K562 (cell line): ENCODE results near the gene MYG1. TPM values are rescaled to one million over a fixed set of nuclear protein-coding genes. Genes with fewer than 3 reads are reported as not detected.
A peak's percentile ranks its signal among the peaks of the same experiment; 100 is the strongest.

Experiments used
- ASH1L ChIP-seq: fragments of 450-650 bp; IDR thresholded peaks from 2 replicates; pipeline ENCODE4 v1.6.1; 2018; ENCODE audit warnings: borderline replicate concordance, mild to moderate bottlenecking, low read depth; ENCODE audit not compliant: partially characterized antibody
- CC2D1A ChIP-seq: fragments of 450-650 bp; IDR thresholded peaks from 2 replicates; pipeline ENCODE4 v1.6.1; 2017; ENCODE audit warnings: mild to moderate bottlenecking
- CSDE1 ChIP-seq, 2 experiments: fragments of 450-650 bp; IDR thresholded peaks; 2 replicates each; pipeline ENCODE4 v1.6.1; 2016; ENCODE audit warnings: mild to moderate bottlenecking in 1 of 2
- CXXC5 ChIP-seq: fragments of 250-450 bp; sonication (Bioruptor Pico); IDR thresholded peaks from 2 replicates; pipeline ENCODE4 v1.8.0; 2022; ENCODE audit warnings: inconsistent platforms, mild to moderate bottlenecking, moderate library complexity
- E2F6 ChIP-seq, 2 experiments: IDR thresholded peaks; 2 replicates each; pipeline ENCODE4 v1.6.1; 2011; ENCODE audit warnings: borderline replicate concordance in 1 of 2, control low read depth in 1 of 2, low read depth in 1 of 2, low read length in 1 of 2, mild to moderate bottlenecking in 1 of 2, mixed read lengths in 1 of 2, moderate library complexity in 1 of 2; ENCODE audit not compliant: insufficient read depth in 1 of 2, insufficient read length in 1 of 2, poor library complexity in 1 of 2, severe bottlenecking in 1 of 2; ENCODE audit errors: extremely low read depth in 1 of 2
- HMG20B ChIP-seq: fragments of 250-450 bp; sonication (Bioruptor Pico); IDR thresholded peaks from 2 replicates; pipeline ENCODE4 v1.5.0; 2021; ENCODE audit warnings: mild to moderate bottlenecking
- HNRNPLL ChIP-seq: fragments of 200-400 bp; formaldehyde crosslinking; IDR thresholded peaks from 2 replicates; pipeline ENCODE4 v1.6.1; 2017; ENCODE audit warnings: low read length, low read depth, mild to moderate bottlenecking; ENCODE audit not compliant: poor library complexity, severe bottlenecking
- MBD1 ChIP-seq: fragments of 250-450 bp; sonication (Bioruptor Pico); IDR thresholded peaks from 2 replicates; pipeline ENCODE4 v1.8.0; 2022; ENCODE audit warnings: inconsistent platforms
- MTA2 ChIP-seq: fragments of 450-650 bp; IDR thresholded peaks from 2 replicates; pipeline ENCODE4 v1.6.1; 2016; ENCODE audit warnings: low read depth
- POLR2H ChIP-seq: IDR thresholded peaks from 2 replicates; pipeline ENCODE4 v1.6.1; 2016; ENCODE audit warnings: missing genetic modification characterization, low read depth, mild to moderate bottlenecking, control low read depth, missing compliant biosample characterization, moderate library complexity
- PTRF ChIP-seq: fragments of 450-650 bp; IDR thresholded peaks from 2 replicates; pipeline ENCODE4 v1.6.1; 2016; ENCODE audit warnings: mild to moderate bottlenecking, missing genetic modification characterization, missing compliant biosample characterization
- RBM15 ChIP-seq: fragments of 200-400 bp; formaldehyde crosslinking; IDR thresholded peaks from 2 replicates; pipeline ENCODE4 v1.6.1; 2018; ENCODE audit warnings: mild to moderate bottlenecking, low read length, moderate library complexity; ENCODE audit not compliant: insufficient read depth
- SAFB ChIP-seq: fragments of 200-400 bp; formaldehyde crosslinking; IDR thresholded peaks from 2 replicates; pipeline ENCODE4 v1.6.1; 2017; ENCODE audit warnings: low read depth, low read length, borderline replicate concordance
- SMC3 ChIP-seq: conservative IDR thresholded peaks from 2 replicates; pipeline ENCODE4 v1.6.1; 2011; ENCODE audit warnings: low read depth, low read length, improper control_type of control experiment; ENCODE audit not compliant: insufficient read depth
- SRSF1 ChIP-seq: fragments of 200-400 bp; formaldehyde crosslinking; IDR thresholded peaks from 2 replicates; pipeline ENCODE4 v1.6.1; 2017; ENCODE audit warnings: mild to moderate bottlenecking, low read depth, low read length, moderate library complexity
- SRSF3 ChIP-seq: fragments of 200-400 bp; formaldehyde crosslinking; IDR thresholded peaks from 2 replicates; pipeline ENCODE4 v1.6.1; 2016; ENCODE audit warnings: mild to moderate bottlenecking, low read length, moderate library complexity; ENCODE audit not compliant: insufficient read depth
- TFAM ChIP-seq: fragments of 250-450 bp; sonication (Bioruptor Pico); conservative IDR thresholded peaks from 2 replicates; pipeline ENCODE4 v1.5.0; 2021; ENCODE audit warnings: mild to moderate bottlenecking, moderate library complexity
- U2AF1 ChIP-seq: fragments of 200-400 bp; formaldehyde crosslinking; optimal IDR thresholded peaks from 2 replicates; pipeline ENCODE3; 2017; ENCODE audit warnings: mild to moderate bottlenecking, low read depth, low read length, moderate library complexity
- ZBTB43 ChIP-seq: sonication (generic); formaldehyde crosslinking; IDR thresholded peaks from 2 replicates; pipeline ENCODE4 v1.8.0; 2023; ENCODE audit warnings: mild to moderate bottlenecking, missing genetic modification reagents
- ZNF274 ChIP-seq: IDR thresholded peaks from 2 replicates; pipeline ENCODE4 v1.6.1; 2011; ENCODE audit warnings: low read depth, mild to moderate bottlenecking, low read length, moderate library complexity, borderline replicate concordance
- ZNF324 ChIP-seq: fragments of 250-450 bp; sonication (Bioruptor Pico); IDR thresholded peaks from 2 replicates; pipeline ENCODE4 v1.4.0; 2020; ENCODE audit warnings: mild to moderate bottlenecking
- ZNF655 ChIP-seq: fragments of 250-450 bp; sonication (Bioruptor Pico); IDR thresholded peaks from 2 replicates; pipeline ENCODE4 v1.5.0; 2021
- ZNF75A ChIP-seq: fragments of 450-650 bp; formaldehyde crosslinking; IDR thresholded peaks from 2 replicates; pipeline ENCODE4 v1.4.0; 2020; ENCODE audit warnings: mild to moderate bottlenecking
- polyA plus RNA-seq, 8 experiments: library from polyadenylated mRNA; depleted of rRNA in 4 of 8; stranded (reverse) in 5 of 8; unstranded in 3 of 8; fragments of >200 nt; fragmentation: Nextera tagmentation in 2 of 8; fragmentation: Illumina TruSeq in 1 of 8; extraction: Ambion mirVana in 2 of 8; extraction: Trizol in 1 of 8; gene quantifications; 2 replicates each; pipeline versions ENCODE4 v1.2.1 to v1.2.3, GENCODE V29; 2011 to 2014; ENCODE audit warnings: inconsistent platforms in 1 of 8, missing spikeins in 1 of 8
- total RNA-seq, 7 experiments: library from RNA; depleted of rRNA in 6 of 7; stranded (reverse); fragments of >200 nt in 6 of 7; fragmentation: Illumina TruSeq in 2 of 7; extraction: Trizol in 2 of 7; gene quantifications; 2 replicates each; pipeline versions ENCODE4 v1.2.1 to v1.2.3, GENCODE V29; 2011 to 2021; ENCODE audit warnings: low replicate concordance in 1 of 7

The MYG1 gene
- total and polyA plus RNA-seq, 9 of the 15 experiments (the other 6 are each of a cell fraction or from before 2014, with no cell fraction given) = 0.45 to 5.6 (median 2.1) TPM

- TF ChIP-seq CSDE1 (IDR thresholded peaks at IDR 0.05) (no peak), RBM15 (no peak), ZNF75A (CRISPR knock-in tag) (no peak), U2AF1 (peak; percentile 62), CC2D1A (0 out of 2 replicates have a peak, but pooled peaks have one; percentile 62), SMC3 (peak; percentile 97), ASH1L (no peak), SAFB (no peak), HMG20B (CRISPR knock-in tag) (no peak), ZBTB43 (CRISPR knock-in tag) (no peak), CXXC5 (peak; percentile 93), SRSF1 (no peak), PTRF (tag) (no peak), ZNF274 (no peak), E2F6 (IDR thresholded peaks at IDR 0.05; ENCODE audit: borderline replicate concordance in 1 of 2, extremely low read depth in 1 of 2, insufficient read depth in 1 of 2, insufficient read length in 1 of 2, low read depth in 1 of 2, low read length in 1 of 2, poor library complexity in 1 of 2, severe bottlenecking in 1 of 2) (peak; percentile 60 to 93), MBD1 (CRISPR knock-in tag) (no peak), TFAM (no peak), ZNF655 (CRISPR knock-in tag) (no peak), SRSF3 (no peak), POLR2H (tag) (no peak), ZNF324 (CRISPR knock-in tag) (no peak), HNRNPLL (peak; percentile 56), MTA2 (no peak)
Observed at GRCh38 chr12:53324779-53325510, 25.4 kb downstream of the MYG1 start (continued).
